Sigmoid colon (tissue), 3 donors: Measurements from ENCODE around the gene KIF11.

ENCODE experiments used
- POLR2A ChIP-seq, 2 donors: fragments of 450-650 bp; IDR thresholded peaks; one replicate each; pipeline ENCODE4 v1.6.1; 2016; ENCODE audit warnings: antibody characterized with exemption in 2 of 2, mild to moderate bottlenecking in 2 of 2, moderate library complexity in 2 of 2
- TF ChIP-seq, protein P1 (sequence below), 4 experiments: fragments of 450-650 bp in 3 of 4; fragments of 200-600 bp in 1 of 4; IDR thresholded peaks; one replicate each; pipeline ENCODE4 v1.5.1; 2016 to 2019; ENCODE audit warnings: antibody characterized with exemption in 4 of 4, mild to moderate bottlenecking in 3 of 4, moderate library complexity in 2 of 4

DNA sequence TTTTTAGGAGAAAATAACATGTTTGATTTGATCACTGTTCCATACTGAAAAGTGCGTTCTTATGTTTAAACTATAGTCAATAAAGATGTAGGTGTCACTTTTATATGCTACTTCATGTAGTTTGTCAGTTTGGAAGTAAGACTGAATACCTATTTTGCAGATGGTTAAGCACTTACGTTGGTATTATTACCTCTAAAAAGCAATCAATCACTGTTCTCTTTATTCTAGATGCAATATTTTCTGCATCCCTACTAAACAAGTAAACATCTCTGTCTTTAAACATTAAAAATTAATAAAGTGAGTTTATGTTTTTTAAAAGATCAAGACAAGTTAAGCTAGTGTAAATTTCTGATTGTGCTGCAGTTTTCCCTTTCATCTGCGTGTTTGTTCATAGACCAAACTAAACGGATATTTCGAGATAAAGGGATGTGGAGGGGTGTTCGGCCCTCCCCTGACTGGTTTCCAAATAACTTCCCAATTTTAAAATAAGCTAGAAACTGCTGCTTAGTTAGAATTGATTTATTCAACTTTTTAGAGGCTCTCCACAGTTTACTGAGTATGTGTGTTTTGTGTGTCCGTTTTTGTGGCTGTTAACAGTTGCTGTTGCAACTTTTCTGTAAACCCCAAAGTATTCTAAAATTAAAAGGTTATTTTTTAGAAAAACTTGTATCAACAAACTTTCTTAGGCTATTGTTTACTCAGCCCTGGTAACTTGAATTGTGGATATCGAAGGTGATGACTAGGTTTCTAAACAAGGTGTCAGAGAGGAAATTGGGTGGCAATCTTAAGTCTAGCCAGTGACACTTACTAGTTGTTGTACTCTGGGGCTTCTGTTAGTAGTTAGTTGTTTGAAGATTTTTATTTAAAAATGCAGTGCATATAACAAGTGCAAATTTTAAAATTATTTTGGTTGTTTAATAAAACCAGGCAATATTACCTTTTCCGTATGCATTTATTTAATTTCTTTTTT is 974 bp downstream of the KIF11 start:
- TF ChIP-seq, protein P1, sequence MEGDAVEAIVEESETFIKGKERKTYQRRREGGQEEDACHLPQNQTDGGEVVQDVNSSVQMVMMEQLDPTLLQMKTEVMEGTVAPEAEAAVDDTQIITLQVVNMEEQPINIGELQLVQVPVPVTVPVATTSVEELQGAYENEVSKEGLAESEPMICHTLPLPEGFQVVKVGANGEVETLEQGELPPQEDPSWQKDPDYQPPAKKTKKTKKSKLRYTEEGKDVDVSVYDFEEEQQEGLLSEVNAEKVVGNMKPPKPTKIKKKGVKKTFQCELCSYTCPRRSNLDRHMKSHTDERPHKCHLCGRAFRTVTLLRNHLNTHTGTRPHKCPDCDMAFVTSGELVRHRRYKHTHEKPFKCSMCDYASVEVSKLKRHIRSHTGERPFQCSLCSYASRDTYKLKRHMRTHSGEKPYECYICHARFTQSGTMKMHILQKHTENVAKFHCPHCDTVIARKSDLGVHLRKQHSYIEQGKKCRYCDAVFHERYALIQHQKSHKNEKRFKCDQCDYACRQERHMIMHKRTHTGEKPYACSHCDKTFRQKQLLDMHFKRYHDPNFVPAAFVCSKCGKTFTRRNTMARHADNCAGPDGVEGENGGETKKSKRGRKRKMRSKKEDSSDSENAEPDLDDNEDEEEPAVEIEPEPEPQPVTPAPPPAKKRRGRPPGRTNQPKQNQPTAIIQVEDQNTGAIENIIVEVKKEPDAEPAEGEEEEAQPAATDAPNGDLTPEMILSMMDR (IDR thresholded peaks at IDR 0.05): no peak
- no peak for TF ChIP-seq POLR2A (IDR thresholded peaks at IDR 0.05)
